ENCODE data around the gene NSFL1C.

- TF ChIP-seq RCOR1 (IDR thresholded peaks at IDR 0.05; ENCODE audit: low read depth, low read length) (no peak), NFE2L2 (conservative IDR thresholded peaks at IDR 0.05; ENCODE audit: low read length) (no peak), MAFK (IDR thresholded peaks at IDR 0.05; ENCODE audit: partially characterized antibody) (no peak), EP300 (IDR thresholded peaks at IDR 0.05) (no peak), CHD2 (IDR thresholded peaks at IDR 0.05; ENCODE audit: low read length, partially characterized antibody) (no peak), POLR2A (IDR thresholded peaks at IDR 0.05; ENCODE audit: low read length) (no peak), CEBPB (IDR thresholded peaks at IDR 0.05) (no peak)
These were observed 25.4 kb upstream of the NSFL1C start for GRCh38 chr20:1491860-1492642.

Data from A549 (cell line).